NCI-H146 treated with DMSO at 0.1 percent for 48 hours (cell line): ENCODE results near the gene HMGN5.

Experiments used
- DNase-seq: peaks from one replicate; lab custom pipeline; 2025; ENCODE audit not compliant: unreplicated experiment; lab: John Stamatoyannopoulos, UW

The HMGN5 gene, protein sequence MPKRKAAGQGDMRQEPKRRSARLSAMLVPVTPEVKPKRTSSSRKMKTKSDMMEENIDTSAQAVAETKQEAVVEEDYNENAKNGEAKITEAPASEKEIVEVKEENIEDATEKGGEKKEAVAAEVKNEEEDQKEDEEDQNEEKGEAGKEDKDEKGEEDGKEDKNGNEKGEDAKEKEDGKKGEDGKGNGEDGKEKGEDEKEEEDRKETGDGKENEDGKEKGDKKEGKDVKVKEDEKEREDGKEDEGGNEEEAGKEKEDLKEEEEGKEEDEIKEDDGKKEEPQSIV

DNA sequence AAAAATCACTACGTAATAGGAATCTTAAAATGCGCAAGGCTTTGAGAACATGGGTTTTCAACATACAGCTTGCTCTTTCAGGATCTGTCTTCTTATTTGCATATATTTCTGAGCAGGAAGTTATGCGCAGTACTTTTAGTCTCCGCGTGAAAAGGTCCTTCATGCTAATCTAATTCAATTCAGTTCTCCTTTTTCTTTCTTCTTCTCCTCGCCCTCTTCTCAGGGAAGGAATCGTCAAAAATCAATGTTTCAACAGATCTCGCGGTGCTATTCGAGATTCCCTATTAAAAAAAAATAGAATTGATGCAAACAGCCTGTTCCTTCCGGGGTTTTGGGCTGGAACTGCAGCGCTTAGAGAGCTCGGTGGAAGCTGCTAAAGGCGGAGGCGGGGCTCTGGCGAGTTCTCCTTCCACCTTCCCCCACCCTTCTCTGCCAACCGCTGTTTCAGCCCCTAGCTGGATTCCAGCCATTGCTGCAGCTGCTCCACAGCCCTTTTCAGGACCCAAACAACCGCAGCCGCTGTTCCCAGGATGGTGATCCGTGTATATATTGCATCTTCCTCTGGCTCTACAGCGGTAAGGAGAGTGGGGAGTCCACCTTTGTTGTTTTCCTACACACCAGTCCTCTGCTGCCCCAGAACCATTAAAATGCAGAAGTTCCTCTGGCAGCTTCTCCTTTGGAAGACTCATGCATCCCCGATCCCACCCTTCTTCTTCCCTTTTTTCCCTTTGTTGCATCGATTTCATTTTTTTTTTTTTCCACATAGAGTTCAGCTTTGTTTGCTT is at the start of gene HMGN5, which contains the start of gene SH3BGRL:
TSS of gene HMGN5 (minus strand) at position 243 of the 785 bp plus-strand sequence. CDS start 80,364 bp downstream, outside the sequence.
TSS of gene SH3BGRL (plus strand) at position 432 of the 785 bp plus-strand sequence. CDS start at position 531, 99 bp downstream.
- no peak for DNase-seq

DNA sequence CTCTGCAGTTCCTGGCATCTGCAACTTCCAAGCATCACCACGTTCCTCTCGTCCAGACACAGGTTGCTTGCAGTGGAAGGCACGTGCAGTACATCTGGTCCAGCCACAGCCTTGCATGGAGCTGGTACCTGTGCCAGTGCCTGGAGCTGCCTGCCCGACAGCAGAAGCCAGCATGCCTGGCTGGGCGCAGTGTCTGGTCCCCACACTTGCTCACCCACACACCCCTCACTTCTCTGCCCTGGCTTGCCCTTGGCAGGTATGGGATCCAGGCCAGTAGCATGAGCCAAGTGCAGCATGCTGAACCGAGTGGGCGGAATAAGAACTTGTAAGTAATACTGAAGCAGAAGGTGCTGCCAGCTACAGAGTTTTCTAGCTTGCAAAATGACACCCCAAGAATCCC is 40.0 kb upstream of the HMGN5 start:
- no peak for DNase-seq

DNA sequence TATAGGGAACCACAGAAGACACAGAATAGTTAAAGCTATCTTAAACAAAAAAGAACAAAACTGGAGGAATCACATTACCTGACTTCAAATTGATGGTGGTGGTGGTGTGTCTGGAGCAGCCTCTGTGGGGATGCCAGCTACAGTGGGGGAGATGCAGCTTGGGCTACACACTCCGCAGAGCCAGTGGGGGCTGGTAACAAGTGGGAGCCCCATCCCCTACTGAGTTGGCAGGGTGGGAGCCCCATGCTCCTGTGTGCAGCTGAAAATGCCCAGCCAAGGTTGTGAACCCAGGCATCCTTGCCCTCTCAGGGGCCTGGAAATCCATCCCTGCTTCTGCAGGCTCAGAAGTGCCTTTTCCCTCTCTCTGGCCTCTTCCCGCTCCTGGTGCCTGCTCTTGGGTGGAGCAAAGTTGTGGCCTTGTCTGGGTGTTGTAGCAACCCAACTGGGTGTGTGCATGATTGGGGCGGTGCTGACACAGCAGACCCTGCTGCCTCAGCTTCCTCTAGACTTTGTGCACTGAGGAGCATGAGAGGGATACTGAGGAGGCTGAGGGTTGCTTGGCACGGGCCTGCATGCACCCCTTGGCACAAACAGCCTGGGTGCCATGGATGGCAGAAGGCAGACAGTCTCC is 39.1 kb upstream of the HMGN5 start:
- DNase-seq, result no peak

DNA sequence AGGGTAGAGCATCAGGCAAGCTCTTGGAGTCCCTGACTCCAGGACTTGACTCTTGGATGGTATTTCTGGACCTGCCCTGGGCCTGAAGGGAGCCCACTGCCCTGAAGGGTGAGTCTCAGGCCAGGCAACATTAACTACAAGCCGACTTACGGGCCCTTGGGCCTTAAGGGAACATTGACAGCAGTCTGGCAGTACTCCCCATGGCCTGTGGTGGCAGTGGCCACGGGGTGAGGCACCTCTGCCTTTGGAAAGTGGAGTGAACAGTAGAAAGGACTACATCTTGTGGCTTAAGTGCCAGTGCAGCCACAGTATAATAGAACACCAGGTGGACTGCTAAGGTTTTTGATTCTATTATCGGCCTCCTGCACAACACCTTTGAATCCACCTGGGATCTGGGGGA is 36.5 kb upstream of the HMGN5 start:
- DNase-seq, result no peak

DNA sequence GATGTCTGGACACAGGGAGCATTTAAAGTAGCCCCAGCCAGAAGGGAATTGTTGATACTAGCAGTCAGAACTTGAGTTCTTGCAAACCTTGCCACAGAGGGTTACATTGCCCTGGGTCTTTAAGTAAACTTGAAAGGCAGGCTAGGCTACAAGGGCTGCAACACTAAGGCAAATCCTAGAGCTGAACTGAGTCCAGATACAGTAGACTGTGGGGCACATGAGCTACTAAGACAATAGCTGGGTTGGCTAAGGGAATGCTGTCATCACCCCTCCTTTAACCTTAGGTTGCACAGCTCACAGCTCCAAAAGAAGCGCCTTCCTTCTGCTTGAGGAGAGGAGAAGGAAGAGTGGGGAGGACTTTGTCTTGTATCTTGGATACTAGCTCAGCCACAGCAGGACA is 35.8 kb upstream of the HMGN5 start:
- no peak for DNase-seq

DNA sequence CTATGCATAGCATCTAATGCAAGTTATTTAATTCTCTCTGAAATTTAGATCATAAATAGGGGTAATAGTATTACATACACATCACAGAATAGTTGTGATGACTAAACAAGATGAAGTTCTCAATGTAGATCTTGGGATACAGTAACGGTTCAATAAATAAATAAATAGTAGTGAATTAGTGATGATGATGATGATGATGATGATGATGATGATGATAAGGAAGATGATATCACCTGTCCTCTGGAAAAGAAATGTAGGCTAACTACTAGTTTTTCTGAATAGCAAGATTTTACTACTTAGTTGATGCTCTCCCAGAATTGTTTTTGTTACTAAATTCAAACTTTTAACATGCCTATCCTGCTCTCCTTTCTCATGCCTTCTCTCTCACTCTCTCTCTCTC is 30.5 kb upstream of the HMGN5 start:
- DNase-seq, result no peak

DNA sequence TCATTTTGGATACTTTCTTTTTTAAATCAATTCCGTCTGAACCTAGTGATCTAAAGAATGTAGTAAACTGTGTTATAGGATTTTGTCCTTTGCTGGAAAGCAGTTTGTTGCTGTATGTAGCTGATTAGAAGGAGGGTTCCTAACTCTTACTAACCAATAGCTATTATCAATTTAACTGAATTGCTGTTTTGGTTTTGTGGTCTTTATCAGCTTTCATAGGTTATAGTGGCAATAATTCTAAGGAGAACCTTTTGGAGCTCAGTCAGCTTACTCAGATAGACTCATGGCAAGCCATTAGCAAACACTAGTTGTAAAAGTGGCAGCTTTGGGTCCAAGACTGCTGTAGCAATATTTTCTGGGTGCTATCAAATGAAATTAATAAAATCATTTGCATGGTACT is 29.8 kb upstream of the HMGN5 start:
- no peak for DNase-seq

DNA sequence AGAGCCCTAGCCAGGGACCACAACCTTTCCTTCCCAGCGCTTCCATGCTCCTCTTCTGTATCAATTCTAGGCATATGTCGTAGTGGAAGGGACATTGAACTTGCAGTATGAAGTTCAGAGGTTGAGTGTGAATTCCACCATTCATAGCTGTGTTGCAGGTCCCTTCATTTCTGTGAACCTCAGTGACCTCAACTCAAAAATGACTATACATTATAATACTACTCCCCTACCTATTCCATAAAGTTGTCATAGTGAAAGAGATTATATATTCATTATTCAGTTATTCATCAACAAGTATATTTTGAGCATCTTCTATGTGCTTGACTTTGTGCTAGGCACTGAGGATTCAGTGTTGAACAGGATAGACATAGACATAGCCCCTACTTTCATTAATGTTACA is 28.2 kb upstream of the HMGN5 start:
- DNase-seq, result no peak

DNA sequence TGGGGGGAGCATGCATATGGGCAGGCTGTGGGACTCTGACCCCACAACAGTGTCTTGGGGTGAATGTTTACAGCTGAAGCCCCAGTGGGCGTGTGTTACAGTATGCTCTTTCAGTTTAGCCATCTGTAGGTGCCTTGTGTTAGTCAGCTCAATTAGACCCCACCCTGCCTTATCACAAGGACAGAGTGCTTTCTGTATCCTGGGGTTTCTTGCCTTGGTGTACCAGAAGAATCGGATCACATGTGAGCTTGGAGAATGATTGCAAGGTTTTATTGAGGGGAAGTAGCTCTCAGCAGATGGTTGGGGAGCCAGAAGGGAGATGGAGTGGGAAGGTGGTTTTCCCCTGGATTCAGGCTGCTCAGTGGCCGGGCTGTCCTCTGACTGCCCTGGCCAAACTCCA is 27.5 kb upstream of the HMGN5 start:
- no peak for DNase-seq

DNA sequence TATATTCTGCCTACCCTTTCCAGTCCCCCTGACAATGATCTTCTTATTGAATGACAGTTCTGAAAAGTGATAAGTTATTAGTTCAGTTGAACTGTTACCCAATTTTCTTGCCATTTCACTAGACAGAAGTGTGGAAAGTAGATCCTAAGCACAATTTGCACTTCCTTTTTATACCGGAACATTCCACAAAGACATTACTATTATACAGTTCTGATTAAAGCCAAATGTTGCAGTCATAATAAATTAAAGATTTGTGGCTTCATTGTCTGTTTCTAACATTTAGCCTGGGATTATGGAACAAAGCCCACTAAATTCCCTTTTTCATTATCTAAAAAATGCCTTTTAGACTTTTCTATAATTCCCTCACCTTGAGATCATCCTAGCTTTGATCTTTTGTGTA is 14.0 kb upstream of the HMGN5 start:
- no peak for DNase-seq

DNA sequence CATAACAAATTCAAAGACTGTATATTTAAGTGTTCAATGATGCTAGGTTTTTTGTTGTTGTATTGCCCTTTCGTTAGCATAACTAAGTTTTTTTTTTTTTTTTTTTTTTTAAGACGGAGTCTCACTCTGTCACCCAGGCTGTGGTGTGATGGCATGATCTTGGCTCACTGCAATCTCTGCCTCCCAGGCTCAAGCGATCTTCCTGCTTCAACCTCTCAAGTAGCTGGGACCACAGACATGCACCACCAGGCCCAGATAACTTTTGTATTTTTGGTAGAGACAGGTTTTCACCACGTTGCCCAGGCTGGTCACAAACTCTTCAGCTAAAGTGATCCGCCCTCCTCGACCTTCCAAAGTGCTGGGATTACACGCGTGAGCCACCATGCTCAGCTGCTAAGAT is 7.2 kb upstream of the HMGN5 start:
- DNase-seq, result no peak

DNA sequence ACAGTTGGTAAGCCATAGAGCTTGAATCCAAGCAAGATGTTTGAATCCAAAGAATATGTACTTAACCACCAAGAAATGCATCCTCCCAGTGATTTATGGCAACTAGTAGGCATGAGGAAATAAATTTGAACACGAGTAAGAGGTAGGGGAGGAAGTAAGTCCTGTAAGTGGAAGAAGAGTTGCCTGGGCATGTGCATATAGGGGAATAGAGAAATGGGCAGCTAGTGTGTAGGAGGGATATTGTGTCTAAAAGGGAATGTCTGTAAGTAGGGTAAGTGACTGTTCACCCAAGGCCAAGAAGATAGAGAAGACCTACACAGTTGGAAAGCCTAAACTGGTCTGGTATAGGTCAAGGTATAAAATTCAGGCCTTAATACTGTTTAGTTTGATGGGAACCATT is 4.8 kb upstream of the HMGN5 start:
- DNase-seq, result no peak

DNA sequence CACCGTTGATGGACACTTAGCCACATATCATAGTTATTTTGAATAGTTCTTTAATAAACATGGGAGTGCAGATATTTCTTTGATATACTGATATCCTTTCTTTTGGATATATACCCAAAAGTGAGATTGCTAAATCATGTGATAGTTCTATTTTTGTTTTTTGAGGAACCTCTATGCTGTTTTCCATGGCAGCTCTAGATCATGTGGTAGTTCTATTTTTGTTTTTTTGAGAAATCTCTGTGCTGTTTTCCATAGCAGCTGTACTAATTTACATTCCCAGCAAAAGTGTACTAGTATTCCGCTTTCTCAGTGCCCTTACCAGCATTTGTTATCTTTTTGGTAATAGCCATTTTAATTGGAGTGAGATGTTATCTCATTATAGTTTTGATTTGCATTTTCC is 3.8 kb upstream of the HMGN5 start:
- DNase-seq, result no peak

DNA sequence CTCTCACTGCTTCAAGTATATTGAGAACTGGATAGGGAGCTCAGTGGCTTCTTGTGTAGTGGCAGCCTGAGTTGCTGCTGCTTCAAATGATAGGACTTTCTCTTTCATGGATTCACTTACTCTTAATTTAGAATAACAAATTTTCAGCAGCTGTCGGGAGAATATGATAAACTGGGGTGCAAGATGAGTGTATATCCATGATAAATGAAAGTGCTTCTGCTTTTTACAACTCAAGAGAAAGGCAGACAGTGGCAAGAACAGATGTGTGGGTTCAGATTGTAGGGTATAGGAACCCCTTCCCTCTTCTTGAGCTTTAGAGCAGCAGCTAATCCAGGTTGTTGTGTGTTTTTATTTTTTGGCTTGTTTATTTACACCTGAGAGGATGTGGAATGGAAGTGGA is 1.2 kb upstream of the HMGN5 start:
- no peak for DNase-seq

DNA sequence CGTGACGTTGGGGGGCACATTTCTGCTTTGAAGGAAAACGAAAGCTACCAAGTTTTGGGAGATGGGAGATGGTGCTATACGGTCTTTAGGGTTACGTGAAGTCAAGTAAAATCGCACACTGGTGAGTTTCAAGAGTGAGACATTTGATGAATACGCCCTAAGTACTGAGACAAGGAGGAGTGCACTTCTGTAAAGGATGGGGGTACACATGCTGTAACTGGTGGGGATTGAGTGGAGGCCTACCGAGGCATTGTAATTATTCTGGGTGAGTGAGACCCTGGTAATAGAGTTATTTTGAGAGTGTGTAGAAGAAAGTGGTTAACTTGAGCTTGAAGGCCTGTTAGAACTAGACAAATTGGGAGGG is 725 bp upstream of the HMGN5 start:
- DNase-seq, result no peak

DNA sequence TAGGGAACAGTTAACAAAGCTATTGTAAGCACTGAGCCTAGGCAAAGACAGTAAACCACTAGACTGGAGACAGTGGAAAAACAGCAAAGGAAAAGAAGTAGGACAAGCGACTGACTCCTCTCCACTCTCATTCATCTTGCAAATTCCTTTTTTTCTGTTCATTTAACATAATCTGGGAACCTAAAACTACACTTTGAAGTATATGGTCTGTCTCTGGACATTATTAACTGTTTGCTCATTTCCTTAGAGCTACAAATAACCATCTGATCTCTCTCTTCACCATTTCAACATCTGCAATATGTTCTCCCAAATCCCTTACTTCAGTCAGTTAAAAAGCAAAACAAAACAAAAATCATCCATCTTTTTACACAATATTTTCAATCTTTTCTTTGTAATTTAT is 642 bp downstream of the HMGN5 start:
- no peak for DNase-seq

DNA sequence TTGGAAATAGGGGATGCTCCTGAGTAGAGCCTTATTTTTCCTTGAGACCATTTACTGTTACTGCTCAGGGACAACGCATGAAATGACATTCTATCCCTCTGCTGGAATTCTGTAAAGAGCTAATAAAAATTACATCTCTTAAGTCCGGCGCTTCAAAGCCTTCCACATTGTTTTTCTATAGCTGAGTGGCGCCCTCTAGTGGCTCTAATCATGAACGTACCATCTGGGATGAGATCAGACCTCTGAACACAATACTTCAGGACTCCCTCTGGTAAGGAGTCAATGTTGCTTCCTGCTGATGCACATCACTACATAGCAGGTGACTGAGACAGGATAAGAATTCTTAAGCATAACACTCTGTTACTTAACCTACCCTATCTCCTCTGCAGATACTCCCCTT is 6.0 kb downstream of the HMGN5 start:
- no peak for DNase-seq

DNA sequence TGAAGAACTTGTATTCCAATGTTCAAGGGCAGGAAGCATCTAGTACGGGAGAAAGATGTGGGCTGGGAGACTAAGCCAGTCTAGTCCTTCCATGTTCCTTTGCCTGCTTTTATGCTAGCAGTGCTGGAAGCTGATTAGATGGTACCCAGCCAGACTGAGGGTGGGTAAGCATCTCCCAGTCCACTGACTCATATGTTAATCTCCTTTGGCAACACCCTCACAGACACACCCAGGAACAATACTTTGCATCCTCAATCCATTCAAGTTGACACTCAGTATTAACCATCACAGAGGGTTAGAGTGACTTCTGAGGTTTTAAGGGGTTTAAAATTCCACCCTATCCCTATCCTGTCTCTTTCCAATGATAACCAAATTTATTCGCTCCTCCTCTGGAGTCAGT is 6.5 kb downstream of the HMGN5 start:
- DNase-seq, result no peak

DNA sequence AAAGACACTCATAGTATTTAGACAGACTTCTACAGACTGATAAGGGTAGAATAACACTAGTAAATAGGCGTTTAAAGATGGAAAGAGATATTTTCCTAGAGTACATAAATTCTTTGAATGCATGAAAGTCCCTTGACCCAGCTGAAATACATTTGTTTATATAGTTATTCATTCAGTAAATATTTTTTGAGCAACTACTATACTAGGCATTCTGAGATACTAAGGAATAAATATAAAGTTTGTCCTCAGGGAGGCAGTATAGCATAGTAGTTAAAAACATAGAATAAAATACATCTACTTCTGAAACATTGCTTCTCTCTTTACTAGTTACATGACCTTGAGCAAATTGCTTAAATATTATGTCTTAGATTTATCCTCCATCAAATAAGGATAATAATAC is 27.4 kb downstream of the HMGN5 start:
- DNase-seq, result no peak

DNA sequence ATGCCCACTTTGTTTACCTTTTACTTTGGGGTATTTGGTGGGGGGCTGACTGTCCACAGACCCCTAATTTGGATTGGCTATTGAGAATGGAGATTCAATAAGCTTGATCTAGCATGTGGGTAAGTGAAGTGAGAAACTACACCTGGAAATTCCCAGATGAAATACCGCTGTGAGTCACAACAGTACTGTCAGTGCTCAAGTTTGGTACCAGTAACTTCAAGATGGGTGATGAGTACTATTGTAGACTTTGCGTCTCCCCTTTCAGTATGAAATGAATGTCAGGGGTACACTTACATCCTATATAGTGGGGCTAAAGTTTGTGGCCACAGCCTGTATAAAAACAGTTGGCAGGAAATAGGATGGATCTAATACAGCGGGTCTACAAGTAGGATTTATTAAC is 33.3 kb downstream of the HMGN5 start:
- no peak for DNase-seq

DNA sequence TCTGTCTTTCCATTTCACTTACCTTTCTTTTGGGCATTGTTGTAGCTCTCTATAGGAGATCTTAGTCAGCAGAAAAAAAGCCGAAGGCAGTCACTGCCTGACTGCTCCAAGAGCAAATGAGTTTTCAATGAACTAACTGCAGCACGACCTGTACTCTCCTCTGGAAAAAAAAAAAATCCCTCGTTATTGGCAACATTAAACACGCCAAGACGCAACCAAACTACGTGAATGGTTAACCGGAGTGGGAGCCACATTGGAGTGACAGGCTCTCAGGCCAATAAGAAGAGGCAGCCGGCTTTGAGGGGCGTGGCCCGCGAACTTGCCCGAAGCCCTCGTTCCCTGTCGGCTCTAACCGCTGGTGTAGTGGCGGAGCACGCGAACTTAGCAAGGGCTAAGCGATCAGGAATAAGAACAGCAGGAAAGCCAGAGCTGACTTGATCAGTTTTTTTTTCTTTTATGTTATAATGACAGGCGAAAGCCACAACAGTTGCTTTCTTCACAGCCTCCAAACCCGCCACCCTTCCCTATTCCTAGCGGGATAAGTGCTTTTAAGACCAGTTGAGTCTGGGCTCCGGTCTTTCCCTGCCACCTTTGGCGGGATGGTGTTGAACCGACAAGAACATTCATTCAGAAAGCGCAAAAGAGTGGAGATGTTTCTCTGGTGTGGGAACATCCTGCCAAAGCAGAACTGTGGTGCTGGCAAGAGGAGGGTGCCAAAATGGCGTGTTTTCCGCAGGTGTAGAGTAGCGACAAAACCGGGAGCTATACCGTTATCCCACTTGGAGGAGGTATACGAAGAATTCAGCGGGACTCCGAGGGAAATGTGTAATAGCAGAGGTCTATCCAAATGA is 80.0 kb downstream of the HMGN5 start:
- DNase-seq, result peak; percentile 5
